A549 (cell line): ENCODE data around the gene KIAA2012.

Source experiments
- BHLHE40 ChIP-seq: IDR thresholded peaks from 2 replicates; pipeline ENCODE4 v1.6.1; 2012; ENCODE audit warnings: low read depth, low read length, inconsistent platforms
- CBX2 ChIP-seq: fragments of 200-600 bp; sonication (generic); IDR thresholded peaks from 2 replicates; pipeline ENCODE4 v1.6.1; 2016; ENCODE audit warnings: low read depth, mild to moderate bottlenecking, borderline replicate concordance
- CTCF ChIP-seq: fragments of >200 bp; sonication (Bioruptor Twin); formaldehyde crosslinking; IDR thresholded peaks from 3 replicates; pipeline ENCODE4 v1.5.1; 2016
- E2F6 ChIP-seq: IDR thresholded peaks from 2 replicates; pipeline ENCODE4 v1.6.1; 2012; ENCODE audit warnings: low read depth, borderline replicate concordance
- EP300 ChIP-seq, 2 experiments: fragments of >200 bp; sonication (Bioruptor Twin); formaldehyde crosslinking; IDR thresholded peaks; 2 replicates in 1 of 2; 3 replicates in 1 of 2; pipeline ENCODE4 v1.6.1; 2016 to 2017
- REST ChIP-seq: fragments of 200-600 bp; sonication (generic); IDR thresholded peaks from 2 replicates; pipeline ENCODE4 v1.6.1; 2016; ENCODE audit warnings: antibody characterized with exemption, mild to moderate bottlenecking, moderate library complexity

GRCh38 chr2:202221873-202222272 lies 148.8 kb downstream of the KIAA2012 start:
- no peak for TF ChIP-seq BHLHE40
- TF ChIP-seq REST, result no peak
- TF ChIP-seq CBX2, result no peak
- TF ChIP-seq EP300 (IDR thresholded peaks at IDR 0.05), result no peak
- TF ChIP-seq CTCF, result no peak
- TF ChIP-seq E2F6, result no peak
